Subcutaneous adipose tissue (tissue), 4 donors: ENCODE data around the gene NKX2-4. TPM values are rescaled to one million over a fixed set of nuclear protein-coding genes. Genes with fewer than 3 reads are reported as not detected.

Experiments
- total RNA-seq, 4 donors: library from RNA; depleted of rRNA; stranded (reverse); fragments of >200 nt; gene quantifications; one replicate each; pipeline ENCODE4 v1.1.0, GENCODE V29; 2016
- TF ChIP-seq, protein P1 (sequence below): fragments of 450-650 bp; IDR thresholded peaks from one replicate; pipeline ENCODE4 v1.5.1; 2016; ENCODE audit warnings: low read depth, mild to moderate bottlenecking, control low read depth, antibody characterized with exemption, moderate library complexity

The NKX2-4 gene
- total RNA-seq, 4 donors from 2014 or later, result not detected

GRCh38 chr20:21384308-21384892 is 12.9 kb downstream of the NKX2-4 start:
- TF ChIP-seq, protein P1, sequence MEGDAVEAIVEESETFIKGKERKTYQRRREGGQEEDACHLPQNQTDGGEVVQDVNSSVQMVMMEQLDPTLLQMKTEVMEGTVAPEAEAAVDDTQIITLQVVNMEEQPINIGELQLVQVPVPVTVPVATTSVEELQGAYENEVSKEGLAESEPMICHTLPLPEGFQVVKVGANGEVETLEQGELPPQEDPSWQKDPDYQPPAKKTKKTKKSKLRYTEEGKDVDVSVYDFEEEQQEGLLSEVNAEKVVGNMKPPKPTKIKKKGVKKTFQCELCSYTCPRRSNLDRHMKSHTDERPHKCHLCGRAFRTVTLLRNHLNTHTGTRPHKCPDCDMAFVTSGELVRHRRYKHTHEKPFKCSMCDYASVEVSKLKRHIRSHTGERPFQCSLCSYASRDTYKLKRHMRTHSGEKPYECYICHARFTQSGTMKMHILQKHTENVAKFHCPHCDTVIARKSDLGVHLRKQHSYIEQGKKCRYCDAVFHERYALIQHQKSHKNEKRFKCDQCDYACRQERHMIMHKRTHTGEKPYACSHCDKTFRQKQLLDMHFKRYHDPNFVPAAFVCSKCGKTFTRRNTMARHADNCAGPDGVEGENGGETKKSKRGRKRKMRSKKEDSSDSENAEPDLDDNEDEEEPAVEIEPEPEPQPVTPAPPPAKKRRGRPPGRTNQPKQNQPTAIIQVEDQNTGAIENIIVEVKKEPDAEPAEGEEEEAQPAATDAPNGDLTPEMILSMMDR, result no peak

GRCh38 chr20:21381619-21382018 is 15.7 kb downstream of the NKX2-4 start:
- TF ChIP-seq, protein P1, result no peak

- TF ChIP-seq, protein P1, result no peak
Measured at GRCh38 chr20:21380711-21381110, 16.6 kb downstream of the NKX2-4 start.

DNA sequence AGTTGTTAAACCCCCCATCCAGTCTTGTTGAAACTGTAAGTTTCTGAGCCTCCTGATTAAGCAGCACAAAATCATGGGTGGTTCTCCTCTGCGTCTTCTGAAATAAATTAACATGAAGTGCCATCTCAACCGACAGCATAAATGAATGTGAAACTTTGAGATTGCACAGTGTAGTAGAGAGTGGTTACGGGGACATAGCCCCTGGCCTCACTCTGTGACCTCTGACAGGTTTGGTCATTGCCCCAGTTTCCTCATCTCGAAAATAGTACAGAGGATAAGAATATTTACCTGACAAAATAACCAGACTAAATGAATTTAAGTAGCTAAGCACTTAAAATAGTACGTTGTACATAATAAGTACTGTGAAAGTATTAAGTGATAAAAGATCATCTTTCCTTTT is 19.1 kb downstream of the NKX2-4 start:
- TF ChIP-seq, protein P1, result no peak

GRCh38 chr20:21377701-21378100 is 19.6 kb downstream of the NKX2-4 start:
- TF ChIP-seq, protein P1, result no peak

DNA sequence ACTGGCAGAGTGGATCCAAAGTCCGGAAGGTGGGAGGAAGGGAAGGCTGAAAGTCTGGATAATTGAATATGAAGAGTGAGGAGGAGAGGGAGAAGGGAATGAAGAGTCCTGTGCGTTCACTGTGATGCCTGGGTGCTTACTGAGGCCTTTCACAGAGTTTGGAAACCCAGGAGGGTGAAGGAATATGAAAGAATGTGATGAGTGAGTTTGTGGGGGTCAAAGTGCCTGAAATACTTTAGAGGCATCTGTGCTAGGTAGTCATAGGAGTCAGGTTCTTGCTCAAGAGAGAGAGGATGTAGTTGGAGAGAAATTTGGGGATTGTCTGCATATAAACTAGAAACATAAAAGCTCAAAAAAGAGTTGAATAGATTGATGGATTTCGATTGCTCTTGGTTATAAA is 20.7 kb downstream of the NKX2-4 start:
- TF ChIP-seq, protein P1, result no peak

- TF ChIP-seq, protein P1, result no peak
Measured at GRCh38 chr20:21373436-21373835, 23.9 kb downstream of the NKX2-4 start.
